Measurements from ENCODE around the gene ELL2. TPM values are rescaled to one million over a fixed set of nuclear protein-coding genes. Genes with fewer than 3 reads are reported as not detected.
A peak's percentile ranks its signal among the peaks of the same experiment; 100 is the strongest.

Gene ELL2
- polyA plus RNA-seq, 1 donor (not counting 4 experiments of a cell fraction or from before 2014, with no cell fraction given) = 100 TPM

- dilution Hi-C loops (cut with MboI; ENCODE audit: extremely low pct_ligation_motif_present, low sequenced_read_pairs) = no loop called here
- FAIRE-seq (no peak), DNase-seq (ENCODE audit: low read depth, low spot score) (no peak)
Measured at GRCh38 chr5:95960667-95961616, 709 bp downstream of the ELL2 start.

GRCh38 chr5:95959888-95960666 lies 1.6 kb downstream of the ELL2 start:
- Histone ChIP-seq H3K4me1 (ENCODE audit: control insufficient read depth, extremely low read depth, insufficient read depth, low read length) (peaks cover 47% of the 10 kb centered on the region), H4K20me1 (ENCODE audit: control insufficient read depth, extremely low read depth, insufficient read depth, low read length) (peaks cover 38% of the 10 kb centered on the region)

More at GRCh38 chr5:95960667-95961616, 709 bp downstream of the ELL2 start:
- Histone ChIP-seq H3K79me2 (ENCODE audit: control insufficient read depth, insufficient read depth, low read length) (peaks cover 56% of the 10 kb centered on the region), H3K4me3 (ENCODE audit: control insufficient read depth in 2 of 3, extremely low read depth in 1 of 3, insufficient read depth in 2 of 3, low read depth in 1 of 3, low read length in 3 of 3) (peak overlapping the region; percentile 69 to 95 (median 79)), H3K27ac (ENCODE audit: control insufficient read depth, insufficient read depth, low read length) (peak overlapping the region; percentile 98), H3K4me1 (ENCODE audit: control insufficient read depth, extremely low read depth, insufficient read depth, low read length) (peaks cover 42% of the 10 kb centered on the region), H3K4me2 (ENCODE audit: control insufficient read depth, extremely low read depth, insufficient read depth, low read depth, low read length) (peak overlapping the region; percentile 93), H3K9ac (ENCODE audit: control insufficient read depth, extremely low read depth, insufficient read depth, low read length) (peak overlapping the region; percentile 99), H4K20me1 (ENCODE audit: control insufficient read depth, extremely low read depth, insufficient read depth, low read length) (peaks cover 31% of the 10 kb centered on the region), H3K9me1 (ENCODE audit: control insufficient read depth, extremely low read depth, insufficient read depth, low read length) (peaks cover 2% of the 10 kb centered on the region), H3K9me3 (ENCODE audit: control insufficient read depth, low read depth, low read length) (no peaks in the 10 kb centered on the region), H3K27me3 (ENCODE audit: control insufficient read depth, extremely low read depth, insufficient read depth, low read length) (no peaks in the 10 kb centered on the region), H3K36me3 (ENCODE audit: control insufficient read depth in 2 of 2, extremely low read depth in 1 of 2, insufficient read depth in 2 of 2, low read length in 2 of 2) (peaks cover 8 to 22% of the 10 kb centered on the region in 2 experiments), H2AFZ (ENCODE audit: control insufficient read depth, low read length) (no peak overlapping the region)
- TF ChIP-seq CTCF (optimal IDR thresholded peaks at IDR 0.05 in 1 of 3, IDR thresholded peaks at IDR 0.05 in 1 of 3, conservative IDR thresholded peaks at IDR 0.05 in 1 of 3; ENCODE audit: extremely low read depth in 1 of 3, insufficient read depth in 2 of 3, low read length in 3 of 3) (peak; percentile 43 to 63 (median 51)), EZH2 (IDR thresholded peaks at IDR 0.05; ENCODE audit: low read length) (no peak)

More at GRCh38 chr5:95959888-95960666, 1.6 kb downstream of the ELL2 start:
- H3K9ac ChIP-seq (ENCODE audit: control insufficient read depth, extremely low read depth, insufficient read depth, low read length) = peak overlapping the region; percentile 99
- FAIRE-seq (no peak), DNase-seq (ENCODE audit: low read depth, low spot score) (no peak)
- peak overlapping the region; percentile 69 to 95 (median 79) for H3K4me3 ChIP-seq (ENCODE audit: control insufficient read depth in 2 of 3, extremely low read depth in 1 of 3, insufficient read depth in 2 of 3, low read depth in 1 of 3, low read length in 3 of 3)
- dilution Hi-C loops (cut with MboI; ENCODE audit: extremely low pct_ligation_motif_present, low sequenced_read_pairs) = no loop called here
- peaks cover 65% of the 10 kb centered on the region for H3K79me2 ChIP-seq (ENCODE audit: control insufficient read depth, insufficient read depth, low read length)
- peaks cover 2% of the 10 kb centered on the region for H3K9me1 ChIP-seq (ENCODE audit: control insufficient read depth, extremely low read depth, insufficient read depth, low read length)
- TF ChIP-seq EZH2 (IDR thresholded peaks at IDR 0.05; ENCODE audit: low read length) = no peak
- TF ChIP-seq CTCF (optimal IDR thresholded peaks at IDR 0.05 in 1 of 3, IDR thresholded peaks at IDR 0.05 in 1 of 3, conservative IDR thresholded peaks at IDR 0.05 in 1 of 3; ENCODE audit: extremely low read depth in 1 of 3, insufficient read depth in 2 of 3, low read length in 3 of 3) = peak in 1 of 3 experiments; percentile 5
- H3K27me3 ChIP-seq (ENCODE audit: control insufficient read depth, extremely low read depth, insufficient read depth, low read length) = no peaks in the 10 kb centered on the region
- peak overlapping the region; percentile 98 for H3K27ac ChIP-seq (ENCODE audit: control insufficient read depth, insufficient read depth, low read length)
- H3K4me2 ChIP-seq (ENCODE audit: control insufficient read depth, extremely low read depth, insufficient read depth, low read depth, low read length) = peak overlapping the region; percentile 93
- no peak overlapping the region for H2AFZ ChIP-seq (ENCODE audit: control insufficient read depth, low read length)
- H3K9me3 ChIP-seq (ENCODE audit: control insufficient read depth, low read depth, low read length) = no peaks in the 10 kb centered on the region
- H3K36me3 ChIP-seq (ENCODE audit: control insufficient read depth in 2 of 2, extremely low read depth in 1 of 2, insufficient read depth in 2 of 2, low read length in 2 of 2) = peaks cover 9 to 23% of the 10 kb centered on the region in 2 experiments
